Endothelial cell (in vitro differentiated cells): ENCODE results near the gene ASPM. TPM values are rescaled to one million over a fixed set of nuclear protein-coding genes. Genes with fewer than 3 reads are reported as not detected.

Experiments used
- DNase-seq: peaks from one replicate; pipeline ENCODE4 v3.0.0; 2021; ENCODE audit warnings: low spot score
- H3K27ac Mint-ChIP-seq: one replicate; pipeline ENCODE4 v1.8.0; 2021; ENCODE audit warnings: mixed read lengths, inconsistent platforms; ENCODE audit not compliant: unreplicated experiment
- H3K27me3 Mint-ChIP-seq: one replicate; pipeline ENCODE4 v1.8.0; 2021; ENCODE audit warnings: mild to moderate bottlenecking, moderate library complexity, mixed read lengths, inconsistent platforms; ENCODE audit not compliant: unreplicated experiment
- H3K36me3 Mint-ChIP-seq: one replicate; pipeline ENCODE4 v1.8.0; 2021; ENCODE audit warnings: mild to moderate bottlenecking, low read depth, mixed read lengths, inconsistent platforms; ENCODE audit not compliant: unreplicated experiment
- H3K4me1 Mint-ChIP-seq: one replicate; pipeline ENCODE4 v1.8.0; 2021; ENCODE audit warnings: mild to moderate bottlenecking, mixed read lengths, inconsistent platforms; ENCODE audit not compliant: unreplicated experiment
- H3K4me3 Mint-ChIP-seq: one replicate; pipeline ENCODE4 v1.8.0; 2021; ENCODE audit warnings: mild to moderate bottlenecking, mixed read lengths, inconsistent platforms; ENCODE audit not compliant: unreplicated experiment
- H3K9me3 Mint-ChIP-seq: one replicate; pipeline ENCODE4 v1.8.0; 2021; ENCODE audit warnings: mixed read lengths, inconsistent platforms; ENCODE audit not compliant: unreplicated experiment
- CTCF ChIP-seq: fragments of 200-600 bp; sonication (generic); IDR thresholded peaks from one replicate; pipeline ENCODE4 v1.5.0; 2021; ENCODE audit warnings: antibody characterized with exemption; ENCODE audit not compliant: unreplicated experiment
- long read RNA-seq: library from polyadenylated mRNA; unstranded; transcript quantifications from one replicate; pipeline ENCODE4 v2.0.0, GENCODE V29; 2020; ENCODE audit not compliant: unreplicated experiment
- total RNA-seq: library from RNA; stranded (reverse); fragmentation: NEBNext Ultra II Directional; extraction: Animal tissue kit (Norgen Biotek cat#: 25700); gene quantifications from one replicate; pipeline ENCODE4 v1.2.1, GENCODE V29; 2021; ENCODE audit not compliant: unreplicated experiment

ASPM gene
- 9.4 TPM for total RNA-seq
- long read RNA-seq, partial matches to known transcripts = 1 of 2 reads
- long read RNA-seq, other reads (novel, unspliced or antisense) = 1 of 2 reads

GRCh38 chr1:197146101-197147095 lies at the start of gene ASPM:
Gene ASPM, minus strand, starts transcription at chr1:197146669. Its CDS starts 232 bp downstream, at chr1:197146437.
- peak; percentile 91 for DNase-seq
- no peak for TF ChIP-seq CTCF
- Mint-ChIP-seq H3K27ac (peak within 1 kb of the TSS; percentile 98), H3K9me3 (no peaks in the 10 kb centered on the region), H3K4me1 (peaks cover 9% of the 10 kb centered on the region), H3K4me3 (peak within 1 kb of the TSS; percentile 100), H3K27me3 (peaks cover 2% of the 10 kb centered on the region), H3K36me3 (peaks cover 5% of the 10 kb centered on the region)

DNA sequence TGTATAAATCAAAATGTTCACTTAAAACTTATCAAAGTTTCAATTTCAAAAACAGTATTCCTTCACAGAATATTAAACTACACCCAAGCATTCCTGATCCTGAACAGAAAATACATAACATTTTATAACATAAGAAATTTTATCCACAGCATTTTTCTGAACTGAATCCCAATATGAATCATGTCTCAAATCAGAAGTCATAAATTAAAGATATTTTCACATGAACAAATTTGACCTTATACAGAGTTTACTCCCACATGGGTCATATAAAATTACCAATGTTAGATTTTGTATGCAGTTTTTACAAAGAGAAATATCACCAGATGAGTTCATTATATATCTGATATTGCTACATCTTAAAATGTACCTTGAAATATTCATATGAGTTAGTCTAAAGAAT lies 48.6 kb upstream of the ASPM start:
- DNase-seq = no peak
- peaks cover 2% of the 10 kb centered on the region for H3K27me3 Mint-ChIP-seq
- H3K9me3 Mint-ChIP-seq = no peaks in the 10 kb centered on the region
- H3K4me1 Mint-ChIP-seq = peaks cover 21% of the 10 kb centered on the region
- H3K4me3 Mint-ChIP-seq = no peak overlapping the region
- no peaks in the 10 kb centered on the region for H3K36me3 Mint-ChIP-seq
- no peak for TF ChIP-seq CTCF
- H3K27ac Mint-ChIP-seq = no peak overlapping the region

DNA sequence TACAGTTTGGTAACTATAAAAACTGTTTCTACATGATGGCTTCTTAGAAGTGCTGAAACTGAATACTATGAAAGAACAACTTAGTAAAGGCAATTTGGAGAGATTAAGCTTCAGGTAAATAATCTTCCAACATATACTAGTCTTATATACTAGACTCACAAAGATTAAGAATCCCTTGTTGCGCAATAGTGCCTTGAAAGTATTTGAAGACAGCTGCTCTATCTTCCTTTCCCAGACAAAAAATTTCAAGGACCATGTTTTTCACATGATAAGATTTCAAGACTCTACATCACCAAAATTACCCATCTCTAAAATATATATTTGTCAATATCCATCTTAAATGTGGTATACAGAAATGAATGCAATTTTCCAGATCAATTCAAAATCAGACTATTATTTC lies 37.7 kb upstream of the ASPM start:
- no peak for DNase-seq
- H3K9me3 Mint-ChIP-seq = no peaks in the 10 kb centered on the region
- no peak overlapping the region for H3K4me3 Mint-ChIP-seq
- no peaks in the 10 kb centered on the region for H3K4me1 Mint-ChIP-seq
- TF ChIP-seq CTCF = no peak
- no peak overlapping the region for H3K27ac Mint-ChIP-seq
- peaks cover 27% of the 10 kb centered on the region for H3K36me3 Mint-ChIP-seq
- H3K27me3 Mint-ChIP-seq = no peaks in the 10 kb centered on the region

DNA sequence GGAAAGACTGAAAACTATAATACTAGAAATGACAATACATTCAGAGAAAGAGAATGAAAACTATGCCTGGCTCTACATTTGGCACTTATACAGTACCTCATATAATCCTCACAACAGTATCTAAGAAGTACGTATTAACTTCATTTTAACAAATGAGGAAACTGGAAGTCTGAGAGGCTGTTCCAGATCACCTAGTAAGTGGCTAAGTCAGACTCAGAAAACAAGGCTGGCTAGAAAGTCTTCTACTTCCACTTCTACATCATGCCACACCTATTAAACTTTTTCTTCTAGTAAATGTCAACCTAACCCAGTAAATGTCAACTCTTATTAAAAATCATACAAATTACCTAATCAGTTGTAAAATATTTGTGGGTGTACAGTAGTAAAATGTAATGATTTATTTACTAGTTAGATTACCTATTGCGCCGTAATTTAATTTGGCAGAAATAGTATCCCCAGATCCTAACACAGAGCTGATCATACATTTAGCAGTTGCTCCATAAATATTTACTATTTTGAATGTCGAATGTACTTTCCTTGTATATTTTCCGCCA lies 36.8 kb upstream of the ASPM start:
- no peak for TF ChIP-seq CTCF
- Mint-ChIP-seq H3K27ac (no peak overlapping the region), H3K4me3 (no peak overlapping the region), H3K9me3 (no peaks in the 10 kb centered on the region), H3K36me3 (peaks cover 27% of the 10 kb centered on the region), H3K27me3 (no peaks in the 10 kb centered on the region), H3K4me1 (no peaks in the 10 kb centered on the region)
- no peak for DNase-seq

GRCh38 chr1:197182716-197183115 lies 36.2 kb upstream of the ASPM start:
- Mint-ChIP-seq H3K27me3 (no peaks in the 10 kb centered on the region), H3K27ac (no peak overlapping the region), H3K9me3 (no peaks in the 10 kb centered on the region), H3K4me1 (no peaks in the 10 kb centered on the region), H3K36me3 (peaks cover 26% of the 10 kb centered on the region), H3K4me3 (no peak overlapping the region)
- no peak for TF ChIP-seq CTCF
- no peak for DNase-seq
